NCI-H1417 treated with DMSO at 0.1 percent for 48 hours (cell line): ENCODE results near the gene MAPK8IP1.

Source experiments
- DNase-seq: peaks from one replicate; lab custom pipeline; 2025; lab: John Stamatoyannopoulos, UW

Gene MAPK8IP1

DNA sequence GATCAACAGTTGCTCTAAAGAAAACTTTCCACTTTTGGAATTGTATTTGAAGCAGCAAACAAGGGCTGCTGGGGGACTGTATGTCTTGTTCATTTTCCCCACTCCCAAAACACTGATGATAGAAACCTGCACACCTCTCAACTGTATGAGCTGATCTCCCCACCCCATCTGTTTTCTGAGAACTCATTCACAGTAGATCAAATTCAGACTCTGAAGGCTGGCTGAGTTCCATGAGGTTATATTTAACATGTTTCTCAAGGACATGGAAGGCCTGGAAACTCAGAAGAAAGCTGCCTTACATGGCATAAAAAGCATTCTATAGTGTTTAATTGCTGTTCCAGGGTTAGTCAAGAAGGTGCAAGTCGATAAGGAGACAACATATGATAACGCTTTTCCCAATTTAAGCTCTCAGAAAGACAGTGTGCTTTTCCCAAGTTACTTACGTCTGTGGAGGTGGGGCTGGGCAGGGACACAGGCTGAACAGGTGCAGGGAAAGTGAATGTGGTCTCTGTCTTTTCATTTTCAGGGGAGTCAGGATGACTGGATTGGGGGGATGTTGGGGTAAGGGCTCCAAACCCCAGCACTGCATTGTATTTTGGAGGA lies 60.0 kb downstream of the MAPK8IP1 start:
- no peak for DNase-seq

DNA sequence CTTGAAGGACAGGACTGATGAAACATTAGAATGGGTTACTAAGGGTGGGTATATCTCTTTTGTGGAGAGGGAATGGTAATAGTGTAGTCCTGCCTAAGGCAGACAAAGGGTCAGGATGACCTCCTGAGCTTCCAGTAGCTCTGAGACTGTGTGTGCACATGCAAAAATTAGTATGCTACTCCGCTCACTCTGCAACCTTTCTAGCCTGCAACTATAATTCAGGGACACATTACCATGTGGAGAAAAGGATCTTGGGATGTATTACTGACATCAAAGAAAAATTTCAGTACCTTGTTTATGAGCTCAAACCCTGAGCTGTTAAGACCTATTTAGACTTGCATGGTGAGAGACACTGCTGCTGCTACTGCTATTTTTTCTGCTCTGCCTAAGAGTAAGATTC lies 62.4 kb downstream of the MAPK8IP1 start:
- no peak for DNase-seq

DNA sequence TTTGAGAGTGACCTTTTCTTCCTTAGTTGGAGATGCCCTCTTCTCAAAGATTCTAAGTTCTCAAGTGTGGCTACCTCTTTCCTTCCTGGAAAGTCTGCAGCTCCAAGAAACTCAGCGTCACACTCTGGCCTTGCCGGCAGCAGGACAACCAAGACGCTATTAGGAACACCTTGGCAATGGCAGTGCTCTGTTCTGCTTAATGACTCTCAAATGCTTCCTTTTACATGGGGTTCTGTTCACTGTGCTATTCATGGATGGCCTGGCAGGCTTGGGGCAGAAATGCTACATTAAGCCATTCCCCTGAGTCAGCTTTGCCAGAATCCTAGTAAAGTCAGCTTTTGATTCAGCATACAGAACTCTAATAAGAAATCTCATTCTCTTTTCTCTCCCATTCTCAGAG lies 62.9 kb downstream of the MAPK8IP1 start:
- DNase-seq, result no peak

DNA sequence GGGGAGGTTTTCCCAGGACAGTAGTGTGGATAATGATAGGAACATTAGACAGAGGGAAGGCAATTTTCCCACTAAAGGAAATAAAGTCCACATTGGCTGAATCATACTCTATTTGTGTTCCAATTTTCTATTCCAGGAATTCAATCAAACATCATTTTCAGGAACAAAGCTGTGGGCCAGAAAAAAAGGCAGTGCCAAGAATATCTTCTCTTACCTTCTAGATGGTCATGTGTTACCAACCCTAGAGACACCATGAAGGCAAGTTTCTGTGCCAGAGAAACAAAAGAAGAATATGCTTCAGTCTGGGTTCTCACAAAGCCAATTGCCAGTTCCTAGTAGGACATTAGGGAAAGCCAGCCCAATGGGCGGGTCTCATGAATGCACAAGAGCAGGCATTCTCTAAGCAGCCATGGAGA lies 64.5 kb downstream of the MAPK8IP1 start:
- no peak for DNase-seq
